Urothelium cell line (cell line): ENCODE measurements around the gene MAGI1.
"Not testable (repeated sequence)": the region's sequence is repeated elsewhere in the genome, so short reads cannot be mapped to it uniquely, and the experiment has no call there.

Source experiments
- DNase-seq: peaks from one replicate; pipeline ENCODE4 v3.0.0; 2011; ENCODE audit warnings: low spot score, mixed read lengths
- FAIRE-seq: peaks from 2 replicates; lab custom pipeline; 2011; peaks lifted over from hg19 to GRCh38; lab: Jason Lieb, UNC

Gene MAGI1

GRCh38 chr3:65914740-65915367 lies 123.9 kb downstream of the MAGI1 start:
- FAIRE-seq = no peak
- no peak for DNase-seq

DNA sequence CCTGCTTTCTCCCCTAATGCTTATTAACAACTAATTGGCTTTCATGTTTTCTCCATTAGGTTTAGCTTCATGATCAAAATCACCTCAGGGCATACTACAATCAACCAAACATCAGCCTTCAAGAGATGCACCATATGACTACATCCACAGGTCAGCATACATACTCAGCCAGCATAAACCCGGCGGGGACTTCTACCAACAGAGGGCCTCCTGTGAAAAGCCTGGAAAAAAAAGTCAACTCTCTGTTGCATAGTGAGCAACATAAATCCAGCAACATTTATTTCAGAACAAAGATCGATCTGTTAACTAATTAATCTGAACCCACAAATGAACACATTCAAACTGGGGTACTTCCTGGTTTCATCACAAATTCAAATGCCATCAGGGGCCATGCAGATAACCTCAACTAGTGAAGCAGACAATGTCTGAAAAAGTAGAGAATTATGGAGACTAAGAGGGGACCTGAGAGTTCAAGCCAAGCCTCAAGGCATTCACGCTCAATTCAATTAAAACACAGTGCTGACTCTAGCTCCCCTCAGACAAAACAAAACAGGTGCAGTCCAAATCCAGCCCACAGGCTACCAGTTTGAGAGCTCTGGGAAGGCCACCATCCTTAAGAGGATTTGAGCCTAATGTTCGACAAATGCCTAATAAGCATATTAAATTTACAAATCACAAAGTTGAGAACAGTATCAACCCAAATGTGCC lies 124.5 kb downstream of the MAGI1 start:
- DNase-seq = no peak
- FAIRE-seq = no peak

- DNase-seq = no peak
- no peak for FAIRE-seq
Observed at GRCh38 chr3:65912647-65913046, 126.1 kb downstream of the MAGI1 start.

DNA sequence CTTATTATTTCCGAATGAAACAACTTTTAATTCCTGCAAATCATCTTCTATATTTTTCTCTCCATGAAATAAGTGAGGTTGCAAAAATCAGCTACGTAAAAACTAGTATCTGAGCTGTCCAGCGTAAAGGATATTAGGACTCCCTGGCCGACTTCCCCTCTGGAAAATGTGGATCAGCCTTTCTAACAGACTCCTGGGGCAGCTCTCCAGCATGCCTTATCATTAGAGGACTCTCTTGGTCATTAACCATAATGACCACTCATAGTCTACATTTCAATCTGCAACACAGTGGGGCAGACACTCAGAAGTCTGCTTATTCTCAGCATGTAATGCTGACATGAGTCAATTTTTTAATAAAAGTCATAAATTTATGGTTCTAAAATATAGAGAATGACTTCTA lies 130.1 kb downstream of the MAGI1 start:
- DNase-seq = no peak
- FAIRE-seq = no peak

GRCh38 chr3:65907232-65908130 lies 131.2 kb downstream of the MAGI1 start:
- DNase-seq = no peak
- no peak for FAIRE-seq

- DNase-seq (no peak), FAIRE-seq (no peak)
Observed at GRCh38 chr3:65905771-65906170, 132.9 kb downstream of the MAGI1 start.

DNA sequence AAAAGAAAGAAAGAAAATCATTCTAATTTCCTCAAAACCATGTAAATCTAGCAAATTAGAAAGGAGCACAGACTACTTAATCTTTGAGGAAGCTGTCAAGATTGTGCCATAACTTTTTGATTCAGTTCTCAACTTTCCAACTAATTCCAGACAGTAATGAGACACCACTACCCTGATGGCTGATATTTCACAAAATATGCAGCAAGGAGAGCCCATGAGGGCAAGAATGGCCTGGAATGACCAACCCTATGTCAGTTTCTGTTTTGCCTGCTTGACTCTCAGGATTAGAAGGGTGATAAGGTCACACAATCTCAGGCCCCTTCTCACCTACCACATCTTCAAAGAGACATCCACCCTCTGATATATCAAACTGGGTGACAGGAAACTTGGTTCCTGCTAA lies 134.7 kb downstream of the MAGI1 start:
- DNase-seq (no peak), FAIRE-seq (no peak)

DNA sequence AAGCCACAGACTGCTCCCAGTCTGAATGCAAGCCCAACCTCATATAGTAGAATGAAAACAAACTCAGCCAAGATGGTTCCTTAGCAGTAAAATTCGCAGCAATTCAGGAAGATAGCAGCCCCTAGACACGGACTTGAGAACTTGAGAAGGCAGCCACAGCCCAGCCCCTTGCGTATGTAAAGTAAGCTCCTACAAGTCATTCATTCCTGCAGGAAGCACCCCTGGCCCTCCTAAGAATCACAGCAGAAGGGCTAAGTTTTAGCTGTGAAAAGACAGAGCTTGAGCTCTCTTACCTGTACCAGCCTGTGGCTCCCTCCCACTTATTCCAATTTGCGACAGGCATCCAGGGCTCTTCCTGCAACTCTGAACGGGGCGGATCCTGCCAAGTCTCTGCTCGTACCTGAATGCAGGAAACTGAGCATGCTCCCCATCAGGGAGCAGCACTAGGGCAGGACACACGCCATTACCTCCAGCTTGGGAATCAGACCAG lies 136.4 kb downstream of the MAGI1 start:
- FAIRE-seq = no peak
- no peak for DNase-seq

- FAIRE-seq (no peak), DNase-seq (no peak)
Observed at GRCh38 chr3:65901226-65901625, 137.5 kb downstream of the MAGI1 start.

DNA sequence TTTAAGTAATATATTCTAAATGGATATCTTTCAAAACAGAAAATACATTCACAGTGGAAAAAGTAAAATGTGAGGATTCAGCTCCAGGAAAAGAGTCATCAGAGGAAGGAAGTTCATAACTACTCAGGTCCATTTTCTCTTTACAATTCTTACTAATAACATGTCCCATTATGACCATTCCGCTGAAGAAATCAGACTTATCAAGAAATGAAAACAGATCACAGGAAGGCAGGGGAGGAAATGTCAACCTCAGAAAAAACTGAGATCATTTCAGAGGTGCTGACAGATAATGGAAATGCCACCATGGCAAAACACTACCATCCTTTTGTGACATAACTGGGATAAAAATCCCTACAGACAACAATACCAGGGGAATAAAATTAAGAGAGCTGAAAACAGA lies 139.5 kb downstream of the MAGI1 start:
- FAIRE-seq = no peak
- DNase-seq = no peak

GRCh38 chr3:65897766-65898165 lies 141.0 kb downstream of the MAGI1 start:
- DNase-seq = no peak
- FAIRE-seq = no peak

GRCh38 chr3:65896321-65896720 lies 142.4 kb downstream of the MAGI1 start:
- FAIRE-seq = no peak
- DNase-seq = no peak

GRCh38 chr3:65894679-65895453 lies 143.9 kb downstream of the MAGI1 start:
- no peak for DNase-seq
- FAIRE-seq = no peak

- FAIRE-seq = no peak
Observed at GRCh38 chr3:65894126-65894525, 144.6 kb downstream of the MAGI1 start.

GRCh38 chr3:65893631-65894030 lies 145.1 kb downstream of the MAGI1 start:
- DNase-seq (no peak), FAIRE-seq (no peak)

More at GRCh38 chr3:65894126-65894525, 144.6 kb downstream of the MAGI1 start:
- no peak for DNase-seq

DNA sequence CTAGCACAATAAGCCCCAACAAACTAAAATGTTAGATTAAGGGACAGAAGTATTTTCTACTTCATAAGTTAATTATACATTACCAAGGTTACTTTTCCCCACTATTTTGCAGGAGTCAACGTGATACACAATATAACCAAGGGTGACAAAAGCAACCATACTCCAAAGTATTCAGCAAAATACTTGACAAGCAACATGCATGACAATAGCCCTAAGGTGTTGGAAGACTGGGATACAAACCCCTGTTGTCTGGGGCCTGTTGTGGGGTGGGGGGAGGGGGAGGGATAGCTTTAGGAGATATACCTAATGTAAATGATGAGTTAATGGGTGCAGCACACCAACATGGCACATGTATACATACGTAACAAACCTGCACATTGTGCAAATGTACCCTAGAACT lies 147.2 kb downstream of the MAGI1 start:
- FAIRE-seq, DNase-seq: not testable (repeated sequence)

DNA sequence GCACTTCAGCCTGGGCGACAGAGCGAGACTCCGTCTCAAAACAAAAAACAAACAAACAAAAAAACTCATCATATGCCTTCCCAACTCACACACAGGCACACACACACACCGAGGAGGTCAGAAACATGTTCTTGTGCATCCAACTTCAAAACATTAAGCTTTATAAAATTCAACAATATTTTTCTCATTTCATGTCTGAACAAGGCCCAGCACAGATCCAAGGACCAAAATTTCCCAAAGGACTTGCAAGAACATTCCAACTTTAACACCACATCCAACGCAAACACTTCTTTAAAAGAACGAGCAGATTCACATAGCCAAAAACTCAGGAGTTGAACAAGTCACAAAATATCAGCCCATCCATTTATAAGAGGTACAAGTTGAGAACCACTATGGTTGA lies 148.4 kb downstream of the MAGI1 start:
- no peak for DNase-seq
- no peak for FAIRE-seq

DNA sequence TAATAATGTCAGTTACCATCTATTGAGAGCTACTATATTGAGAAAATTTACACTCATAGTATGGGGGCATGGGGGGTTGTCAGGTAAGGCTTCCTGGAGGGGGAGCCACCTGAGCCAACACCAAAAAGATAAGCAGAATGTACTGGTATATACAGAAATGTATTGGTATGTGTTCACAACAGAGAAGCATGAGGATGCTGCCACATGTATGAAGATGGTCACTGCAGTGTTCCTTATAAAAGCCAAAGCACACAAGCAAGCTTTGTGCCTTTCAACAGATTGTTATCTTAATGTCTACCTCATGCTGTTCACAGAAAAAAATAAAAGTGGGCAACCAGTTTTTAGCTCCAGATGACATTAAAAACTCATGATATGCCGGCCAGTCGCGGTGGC lies 149.0 kb downstream of the MAGI1 start:
- FAIRE-seq (no peak), DNase-seq (no peak)

- FAIRE-seq (no peak), DNase-seq (peak; percentile 80)
Observed at GRCh38 chr3:65888980-65889706, 149.6 kb downstream of the MAGI1 start.

DNA sequence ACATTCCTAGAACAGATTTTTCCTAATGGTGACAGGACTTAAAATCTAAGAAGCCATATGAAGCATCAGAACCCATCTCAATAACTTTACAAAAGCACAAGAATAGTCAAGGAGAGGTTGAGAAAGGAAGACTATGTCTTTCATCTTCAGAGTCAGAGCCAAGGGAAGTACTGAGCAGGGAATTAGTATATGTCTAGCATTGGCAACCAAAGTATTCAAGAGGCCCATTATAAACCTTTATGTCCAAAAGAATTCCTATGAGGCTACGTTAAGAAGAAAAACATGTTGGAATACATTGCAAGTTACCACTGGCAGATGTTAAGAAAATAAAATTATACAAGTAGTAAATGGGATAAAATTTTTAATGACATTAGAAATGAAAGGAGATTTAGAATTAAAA lies 150.5 kb downstream of the MAGI1 start:
- FAIRE-seq = no peak
- no peak for DNase-seq
